IPS-NIHi7 (cell line): ENCODE data around the gene FABP1.
A peak's percentile ranks its signal among the peaks of the same experiment; 100 is the strongest.

Source experiments
- DNase-seq: peaks from one replicate; pipeline ENCODE4 v3.0.0; 2012; ENCODE audit warnings: mixed read lengths; ENCODE audit errors: extremely low spot score

FABP1 gene

DNA sequence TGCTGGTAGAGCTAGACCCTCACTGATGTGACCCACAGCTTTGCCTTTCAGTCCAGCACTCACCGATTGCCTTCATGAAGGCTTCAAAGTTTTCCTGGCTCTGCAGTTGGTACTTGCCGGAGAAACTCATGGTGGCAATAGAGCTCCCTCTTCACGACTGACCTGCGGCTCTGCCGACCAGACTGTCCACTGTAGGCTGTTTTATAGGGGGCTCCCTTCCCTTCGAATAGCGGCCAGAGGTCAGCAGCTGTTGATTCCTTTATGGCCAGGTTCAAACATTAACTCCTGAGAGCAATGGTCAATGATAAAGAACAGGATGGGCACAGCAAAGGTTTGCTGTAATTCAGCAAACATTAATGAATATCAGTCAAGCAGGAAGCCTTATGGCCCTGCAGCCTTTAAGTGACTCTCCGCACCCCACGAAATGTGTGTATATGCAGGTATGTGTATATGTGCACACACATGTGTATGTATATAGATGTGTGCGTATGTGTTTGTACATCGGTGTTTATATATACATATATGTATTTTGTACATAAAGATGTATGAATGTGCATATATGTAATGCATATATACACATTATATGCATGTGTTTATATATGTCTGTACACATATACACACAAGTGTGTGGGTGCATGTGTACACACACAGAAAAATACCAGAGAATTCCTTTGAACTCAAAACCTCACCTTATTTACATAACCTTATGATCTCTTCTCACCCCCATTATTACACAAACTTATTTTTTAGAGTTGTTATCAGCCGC is at the start of gene FABP1:
Gene FABP1, minus strand, starts transcription at position 175 of the 766 bp plus-strand sequence. Its CDS starts 45 bp downstream, at position 130.
- no peak for DNase-seq

- DNase-seq = no peak
Observed at GRCh38 chr2:88177556-88177955, 49.7 kb upstream of the FABP1 start.

DNA sequence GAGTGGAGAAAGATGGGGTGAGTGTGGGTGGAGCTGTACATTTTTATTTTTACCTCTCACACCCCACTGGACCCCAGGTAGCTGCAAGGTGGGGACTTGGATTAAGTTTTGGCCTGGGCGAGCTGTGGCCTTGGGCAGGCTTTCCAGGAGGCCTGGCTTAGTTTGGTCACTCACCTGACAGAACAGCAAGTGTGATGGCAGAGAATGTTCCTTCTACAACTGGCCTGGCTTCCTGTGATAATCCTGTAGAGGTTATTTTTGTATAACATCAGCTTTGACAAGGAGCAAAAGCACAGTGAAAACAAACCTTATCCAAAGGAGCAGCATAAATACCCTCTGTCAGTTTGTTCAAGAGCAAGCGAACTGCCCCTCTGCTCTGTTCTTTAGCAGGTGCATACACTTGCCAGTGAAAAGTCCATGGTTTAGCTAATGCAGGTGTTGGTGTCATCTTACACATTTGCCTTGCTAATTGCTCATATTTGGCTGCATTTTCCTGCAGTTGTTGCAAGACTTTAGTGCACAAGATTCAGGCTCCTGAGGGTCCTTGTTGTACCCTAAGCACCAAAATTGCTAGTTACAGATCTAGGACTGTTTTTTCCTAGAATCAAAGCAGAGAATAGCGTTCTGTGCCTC is 48.6 kb upstream of the FABP1 start:
- DNase-seq = no peak

DNA sequence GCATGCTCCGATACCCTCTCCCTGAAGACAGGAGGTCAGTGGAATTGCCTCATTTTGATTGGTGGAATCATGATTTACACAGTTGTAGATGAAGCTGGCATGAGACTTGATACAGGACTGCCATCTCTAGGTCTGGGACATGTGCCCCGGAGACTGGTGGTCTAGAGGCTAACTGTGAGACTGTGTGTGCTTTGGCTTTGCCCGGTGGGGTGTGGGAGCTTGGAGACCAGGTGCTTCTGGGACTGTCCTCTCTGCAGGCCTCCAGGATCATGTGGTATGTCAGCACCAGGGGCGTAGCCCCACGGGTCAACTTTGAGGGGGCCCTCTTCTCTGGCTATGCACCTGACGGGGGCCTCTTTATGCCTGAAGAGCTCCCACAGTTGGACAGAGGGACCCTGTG is 45.0 kb upstream of the FABP1 start:
- no peak for DNase-seq

- peak; percentile 4 for DNase-seq
Observed at GRCh38 chr2:88171966-88172365, 44.1 kb upstream of the FABP1 start.

DNA sequence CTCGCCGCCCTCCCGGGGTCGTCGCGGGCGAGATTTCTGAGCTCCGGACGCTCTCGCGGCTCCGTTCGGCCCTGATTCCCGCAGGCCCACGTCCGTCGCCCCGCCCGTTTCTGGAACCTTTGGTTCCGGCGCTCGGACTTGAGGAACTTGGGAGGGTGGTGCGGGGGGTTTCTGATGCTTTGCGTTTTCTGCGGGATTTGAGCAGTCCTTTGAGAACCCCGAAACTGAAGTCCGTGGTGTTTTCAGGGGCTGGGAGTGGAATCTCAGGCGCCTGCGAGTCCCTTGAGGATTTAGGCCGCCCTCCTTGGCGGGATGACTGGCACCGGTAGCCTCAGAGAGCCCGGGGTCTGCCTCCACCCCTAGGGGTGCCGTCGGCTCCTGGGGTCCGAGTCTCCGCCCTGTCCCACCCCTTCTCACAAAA is 42.6 kb upstream of the FABP1 start:
- peak; percentile 61 for DNase-seq

GRCh38 chr2:88168386-88168785 is 40.5 kb upstream of the FABP1 start:
- no peak for DNase-seq

DNA sequence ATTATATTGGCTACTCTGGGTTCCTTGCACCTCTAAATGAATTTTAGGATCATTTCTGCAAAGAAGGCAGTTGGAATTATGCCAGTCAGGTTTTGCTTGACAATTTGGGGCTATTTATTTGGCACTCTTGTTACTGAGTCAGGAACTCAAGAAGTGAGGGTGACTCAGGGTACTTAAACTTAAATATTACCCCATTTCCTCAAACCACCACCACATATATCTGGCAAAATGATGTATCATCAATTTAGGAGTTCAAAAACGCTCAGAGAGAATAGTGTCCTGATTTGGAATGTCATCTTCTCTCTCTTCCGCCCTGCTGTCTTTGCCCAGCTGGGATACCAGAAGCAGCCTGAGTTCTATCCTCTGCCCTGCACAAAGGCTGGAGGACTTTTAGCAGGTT is 39.9 kb upstream of the FABP1 start:
- DNase-seq = no peak

DNA sequence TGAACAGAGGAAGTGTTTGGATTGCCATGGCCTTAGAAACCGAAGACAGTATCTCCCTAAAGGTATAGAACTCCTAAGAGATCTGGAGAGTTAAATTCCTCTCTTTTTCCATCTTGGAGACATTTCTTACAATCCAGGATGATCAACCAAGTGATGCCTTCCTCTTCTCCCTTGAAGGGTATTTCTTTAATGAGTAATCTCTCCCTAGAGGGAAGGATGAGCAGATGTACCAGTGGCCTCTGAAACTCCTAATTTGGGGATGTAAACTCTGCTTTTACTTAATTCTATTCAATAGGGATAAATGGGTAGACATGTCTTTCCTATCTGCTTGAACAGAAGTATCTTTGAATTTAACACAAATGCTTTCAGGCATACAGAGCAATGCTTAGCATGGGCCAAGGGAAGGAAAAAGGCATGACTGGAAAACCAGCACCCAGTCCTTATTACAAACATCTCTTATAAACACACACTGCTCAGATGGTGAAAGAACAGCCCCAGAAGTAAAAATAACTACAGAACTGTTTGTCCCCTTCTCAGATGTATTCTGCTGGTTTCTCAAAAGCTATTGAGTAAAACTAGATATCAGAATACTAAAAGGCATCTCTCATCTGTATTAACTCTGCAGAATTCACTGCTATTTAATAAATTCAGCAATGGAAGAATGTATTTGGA is 37.6 kb upstream of the FABP1 start:
- no peak for DNase-seq

GRCh38 chr2:88161446-88162244 is 33.8 kb upstream of the FABP1 start:
- DNase-seq = no peak

GRCh38 chr2:88160517-88160916 is 32.7 kb upstream of the FABP1 start:
- no peak for DNase-seq

DNA sequence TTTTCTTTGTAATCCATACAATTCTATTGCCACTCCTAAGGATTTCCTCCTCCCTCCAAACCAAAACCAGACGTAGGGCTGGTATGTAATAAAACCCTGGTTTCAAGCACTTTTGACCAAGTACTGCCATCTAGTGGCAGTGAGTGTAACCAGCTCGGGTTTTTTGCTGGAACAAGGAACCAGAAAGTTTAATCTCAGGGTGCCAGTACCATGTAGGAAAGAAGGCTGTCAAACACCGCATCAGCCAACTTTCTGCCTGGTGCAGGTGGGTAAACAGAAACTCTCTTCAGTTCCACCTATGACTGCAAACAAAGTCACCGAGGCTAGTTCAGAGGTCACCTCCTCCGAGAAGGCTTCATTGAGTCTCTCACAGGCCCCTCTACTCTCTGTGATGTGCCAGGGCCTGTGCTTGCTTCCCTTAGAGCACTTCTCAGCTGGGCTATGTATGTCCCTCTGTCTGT is 32.1 kb upstream of the FABP1 start:
- DNase-seq = peak; percentile 74

GRCh38 chr2:88159481-88159880 is 31.6 kb upstream of the FABP1 start:
- DNase-seq = no peak

DNA sequence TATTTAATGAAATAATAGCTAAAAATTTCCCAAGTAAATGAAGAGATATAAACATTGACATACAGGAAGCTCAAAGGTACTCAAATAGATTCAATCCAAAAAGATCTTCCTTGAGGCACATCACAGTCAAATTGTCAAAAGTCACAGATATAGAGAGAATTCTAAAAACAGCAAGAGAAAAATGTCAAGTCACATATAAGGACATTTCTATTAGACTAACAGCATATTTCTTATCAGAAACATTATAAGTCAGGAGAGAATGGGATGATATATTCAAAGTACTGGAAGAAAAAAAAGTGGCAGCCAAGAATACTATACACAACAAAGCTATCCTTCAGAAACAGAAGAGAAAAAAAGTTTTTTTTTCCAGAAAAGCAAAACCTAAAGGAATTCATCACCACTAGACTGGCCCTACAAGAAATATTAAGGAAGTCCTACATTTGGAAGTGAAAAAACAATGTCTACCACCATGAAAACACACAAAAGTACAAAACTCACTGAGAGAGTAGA is 21.1 kb upstream of the FABP1 start:
- DNase-seq = no peak

- peak; percentile 1 for DNase-seq
Observed at GRCh38 chr2:88147145-88147544, 19.3 kb upstream of the FABP1 start.

DNA sequence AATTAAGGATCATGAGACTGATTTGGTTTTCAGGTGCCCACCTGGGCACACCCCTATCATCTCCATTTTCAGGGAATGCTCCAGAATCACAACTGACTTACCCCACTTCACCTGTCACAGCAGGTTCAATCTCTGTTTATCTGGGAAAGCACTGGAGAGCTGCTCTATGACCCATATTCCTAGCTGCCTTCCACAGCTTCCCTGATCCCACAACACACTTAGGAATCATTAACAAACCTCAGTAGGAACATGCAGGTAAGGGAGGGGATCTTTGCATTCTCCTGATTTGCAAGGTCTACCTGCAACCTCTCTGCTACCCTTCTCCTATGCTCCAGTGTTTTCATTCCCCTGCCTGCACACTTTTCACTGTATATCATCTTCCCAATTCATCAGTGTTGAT is 18.7 kb upstream of the FABP1 start:
- peak; percentile 1 for DNase-seq

DNA sequence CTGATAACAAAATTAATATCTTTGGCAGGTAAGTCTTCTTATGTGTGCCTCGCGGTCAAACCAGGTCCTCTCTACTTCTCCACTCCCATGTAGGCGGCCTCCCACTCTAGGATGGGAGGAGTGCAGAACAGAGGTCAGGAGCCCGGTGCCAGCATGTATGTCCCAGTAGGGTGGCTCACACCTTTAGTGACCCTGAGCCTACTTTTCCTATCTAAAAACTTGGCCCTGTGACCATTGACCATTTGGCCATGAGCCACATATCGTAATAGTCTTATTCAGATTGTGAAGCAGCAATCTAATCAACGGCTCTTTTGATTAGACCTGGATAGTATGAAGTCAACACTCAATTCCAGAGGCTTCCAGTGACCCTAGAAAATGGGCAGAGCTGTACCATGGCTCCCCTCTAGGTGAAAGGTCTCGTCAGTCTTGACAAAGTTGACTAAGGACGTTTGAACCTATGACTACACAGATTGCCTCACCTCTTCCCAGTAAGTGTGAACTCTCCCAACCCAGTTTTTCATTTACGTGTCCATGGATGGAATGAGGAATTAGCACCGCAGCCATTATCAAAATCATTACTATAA is 17.1 kb upstream of the FABP1 start:
- peak; percentile 4 for DNase-seq

DNA sequence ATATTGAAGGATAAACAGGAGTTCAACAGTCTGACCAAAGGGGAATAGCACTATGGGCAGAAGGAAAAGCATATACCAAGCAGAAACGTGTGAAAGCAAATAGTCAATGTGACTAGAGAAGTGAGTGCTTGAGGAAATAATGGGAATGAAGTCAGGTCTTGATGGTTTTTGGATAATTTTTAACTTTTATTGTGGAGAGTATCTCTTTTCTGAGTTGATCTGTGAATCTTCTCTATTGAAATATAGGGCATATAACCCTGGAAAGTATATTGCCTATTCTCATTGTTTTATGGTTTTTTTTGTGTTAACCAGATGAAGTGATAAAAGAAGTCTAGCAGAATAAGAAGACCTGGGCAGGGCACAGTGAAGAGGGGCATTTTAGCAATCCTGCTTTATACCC is 16.4 kb upstream of the FABP1 start:
- no peak for DNase-seq

DNA sequence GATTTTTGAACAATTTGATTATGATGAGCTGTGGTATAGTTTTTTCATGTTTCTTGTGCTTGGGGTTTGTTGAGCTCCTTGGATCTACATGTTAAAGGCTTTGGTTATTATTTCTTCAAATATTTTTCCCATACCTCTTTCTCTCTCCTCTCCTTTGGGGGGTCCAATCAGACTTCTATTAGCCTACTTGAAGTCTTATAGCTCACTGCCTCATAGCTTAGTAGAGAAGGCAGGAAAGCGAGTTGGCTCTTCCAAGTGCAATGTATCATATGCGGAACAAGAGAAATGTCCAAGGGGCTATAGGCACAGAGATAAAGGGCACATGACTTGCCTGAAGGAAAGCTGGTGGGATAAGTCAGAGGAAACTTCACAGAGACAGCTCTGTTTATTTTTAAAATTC is 14.1 kb upstream of the FABP1 start:
- DNase-seq = no peak

- no peak for DNase-seq
Observed at GRCh38 chr2:88139804-88140203, 11.9 kb upstream of the FABP1 start.

DNA sequence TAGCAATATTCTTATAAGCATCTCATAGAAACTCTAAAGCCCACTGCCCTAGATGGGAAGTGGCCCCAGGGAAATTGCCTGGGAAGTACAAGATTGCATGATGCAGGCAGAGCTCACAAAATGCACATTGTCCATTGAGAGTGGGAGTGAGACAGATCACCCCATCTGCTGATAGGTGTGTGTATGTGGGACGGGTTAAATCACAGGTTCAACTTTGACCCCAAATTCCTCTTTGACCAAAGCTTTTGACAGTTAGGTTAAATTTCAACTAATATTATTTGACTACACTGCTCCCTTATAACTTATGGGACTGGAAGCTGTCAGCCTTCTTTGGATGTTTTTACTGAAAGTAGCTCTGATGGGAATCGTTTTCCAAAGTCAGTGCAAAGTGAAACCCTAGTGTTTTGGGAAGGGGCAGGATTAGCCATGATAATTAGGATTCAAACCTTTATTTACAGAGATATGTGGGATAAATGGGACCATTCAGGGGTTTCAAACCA is 11.4 kb upstream of the FABP1 start:
- peak; percentile 4 for DNase-seq
